Ascending aorta (tissue), 2 donors: ENCODE measurements around the gene NUDT7. TPM values are rescaled to one million over a fixed set of nuclear protein-coding genes. Genes with fewer than 3 reads are reported as not detected.

Experiments
- DNase-seq, 2 donors: peaks; one replicate each; pipeline ENCODE4 v3.0.0-alpha.2; 2019; ENCODE audit warnings: low spot score in 2 of 2
- H3K27ac ChIP-seq, 2 donors: fragments of 200-600 bp; sonication (generic); one replicate each; pipeline ENCODE4 v1.5.1; 2016 to 2017; ENCODE audit warnings: mild to moderate bottlenecking in 1 of 2
- H3K27me3 ChIP-seq: fragments of 200-600 bp; sonication (generic); one replicate; pipeline ENCODE4 v1.5.1; 2017
- H3K36me3 ChIP-seq, 2 donors: fragments of 200-600 bp; sonication (generic); one replicate each; pipeline ENCODE4 v1.5.1; 2016
- H3K4me1 ChIP-seq, 2 donors: fragments of 200-600 bp; sonication (generic); one replicate each; pipeline ENCODE4 v1.5.1; 2016 to 2017; ENCODE audit warnings: mild to moderate bottlenecking in 1 of 2
- H3K4me3 ChIP-seq, 2 donors: fragments of 200-600 bp; sonication (generic); one replicate each; pipeline ENCODE4 v1.5.1; 2016 to 2017; ENCODE audit warnings: mild to moderate bottlenecking in 1 of 2
- H3K9me3 ChIP-seq, 2 donors: fragments of 200-600 bp; sonication (generic); one replicate each; pipeline ENCODE4 v1.5.1; 2016
- intact Hi-C: fragments of 100-400 bp; cut with DNase I; formaldehyde crosslinking; loops from one replicate; pipeline ENCODE4 v1.15.1; 2023
- total RNA-seq: library from RNA; depleted of rRNA; stranded (reverse); fragments of >200 nt; gene quantifications from one replicate; pipeline ENCODE4 v1.1.0, GENCODE V29; 2016
- TF ChIP-seq, protein P1 (sequence below), 3 experiments: fragments of 200-600 bp in 2 of 3; fragments of 450-650 bp in 1 of 3; sonication (generic) in 2 of 3; IDR thresholded peaks; one replicate each; pipeline ENCODE4 v1.5.1; 2016 to 2019; ENCODE audit warnings: antibody characterized with exemption in 3 of 3, mild to moderate bottlenecking in 1 of 3, moderate library complexity in 1 of 3

NUDT7 gene
- total RNA-seq, 1 donor from 2014 or later, result not detected

- intact Hi-C loops, result no loop called here
- DNase-seq, result no peak
- no peaks in the 10 kb centered on the region for H3K27me3 ChIP-seq
- no peak overlapping the region for H3K4me3 ChIP-seq
- no peaks in the 10 kb centered on the region for H3K4me1 ChIP-seq
- no peaks in the 10 kb centered on the region for H3K9me3 ChIP-seq
- TF ChIP-seq, protein P1, sequence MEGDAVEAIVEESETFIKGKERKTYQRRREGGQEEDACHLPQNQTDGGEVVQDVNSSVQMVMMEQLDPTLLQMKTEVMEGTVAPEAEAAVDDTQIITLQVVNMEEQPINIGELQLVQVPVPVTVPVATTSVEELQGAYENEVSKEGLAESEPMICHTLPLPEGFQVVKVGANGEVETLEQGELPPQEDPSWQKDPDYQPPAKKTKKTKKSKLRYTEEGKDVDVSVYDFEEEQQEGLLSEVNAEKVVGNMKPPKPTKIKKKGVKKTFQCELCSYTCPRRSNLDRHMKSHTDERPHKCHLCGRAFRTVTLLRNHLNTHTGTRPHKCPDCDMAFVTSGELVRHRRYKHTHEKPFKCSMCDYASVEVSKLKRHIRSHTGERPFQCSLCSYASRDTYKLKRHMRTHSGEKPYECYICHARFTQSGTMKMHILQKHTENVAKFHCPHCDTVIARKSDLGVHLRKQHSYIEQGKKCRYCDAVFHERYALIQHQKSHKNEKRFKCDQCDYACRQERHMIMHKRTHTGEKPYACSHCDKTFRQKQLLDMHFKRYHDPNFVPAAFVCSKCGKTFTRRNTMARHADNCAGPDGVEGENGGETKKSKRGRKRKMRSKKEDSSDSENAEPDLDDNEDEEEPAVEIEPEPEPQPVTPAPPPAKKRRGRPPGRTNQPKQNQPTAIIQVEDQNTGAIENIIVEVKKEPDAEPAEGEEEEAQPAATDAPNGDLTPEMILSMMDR (IDR thresholded peaks at IDR 0.05), result no peak
- no peaks in the 10 kb centered on the region for H3K36me3 ChIP-seq
- no peak overlapping the region for H3K27ac ChIP-seq
These were observed 35.9 kb upstream of the NUDT7 start for GRCh38 chr16:77686385-77686784.

GRCh38 chr16:77689971-77690370 lies 32.3 kb upstream of the NUDT7 start:
- Histone ChIP-seq H3K27ac (no peak overlapping the region), H3K4me3 (no peak overlapping the region), H3K27me3 (no peaks in the 10 kb centered on the region), H3K9me3 (no peaks in the 10 kb centered on the region), H3K4me1 (no peaks in the 10 kb centered on the region), H3K36me3 (no peaks in the 10 kb centered on the region)
- no peak for DNase-seq
- intact Hi-C loops, result no loop called here
- TF ChIP-seq, protein P1 (IDR thresholded peaks at IDR 0.05), result no peak

DNA sequence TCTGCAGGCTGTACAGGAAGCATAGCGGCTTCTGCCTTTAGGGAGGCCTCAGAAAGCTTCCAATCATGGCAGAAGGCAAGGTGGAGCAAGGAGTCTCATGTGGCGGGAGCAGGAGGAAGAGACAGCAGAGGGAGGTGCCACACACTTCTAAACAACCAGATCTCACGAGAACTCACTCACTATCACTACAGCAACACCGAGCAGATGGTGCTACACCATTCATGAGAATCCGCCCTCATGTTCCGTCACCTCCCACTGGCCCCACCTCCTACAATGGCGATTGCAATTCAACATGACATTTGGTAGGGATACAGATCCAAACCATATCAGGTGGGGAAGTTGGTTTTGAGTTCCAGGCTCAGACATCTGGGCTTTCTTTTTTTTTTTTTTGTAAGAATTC lies 31.9 kb upstream of the NUDT7 start:
- H3K9me3 ChIP-seq, result no peaks in the 10 kb centered on the region
- H3K4me1 ChIP-seq, result no peaks in the 10 kb centered on the region
- intact Hi-C loops, result no loop called here

DNA sequence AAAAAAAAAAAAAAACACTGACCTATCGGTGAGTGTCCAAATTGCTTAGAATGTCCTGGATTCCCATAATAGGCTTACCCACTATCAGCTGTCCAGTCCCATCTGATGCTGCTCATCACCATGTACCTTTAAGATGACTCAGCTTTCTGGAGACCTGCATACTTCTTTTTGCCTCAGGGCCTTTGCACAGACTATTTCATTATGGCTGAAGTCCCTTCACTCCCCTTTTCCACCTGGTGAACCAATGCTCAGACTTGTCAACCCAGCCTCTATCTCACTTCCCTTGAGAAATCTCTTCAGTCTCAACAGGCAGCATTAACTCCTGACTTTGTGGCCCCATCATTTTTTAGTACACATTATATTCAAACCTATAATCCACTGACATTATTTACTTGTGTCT lies 29.7 kb upstream of the NUDT7 start:
- Histone ChIP-seq H3K27me3 (no peaks in the 10 kb centered on the region), H3K36me3 (no peaks in the 10 kb centered on the region), H3K4me3 (no peak overlapping the region), H3K9me3 (no peaks in the 10 kb centered on the region), H3K4me1 (no peaks in the 10 kb centered on the region), H3K27ac (no peak overlapping the region)
- TF ChIP-seq, protein P1 (IDR thresholded peaks at IDR 0.05), result no peak
- no peak for DNase-seq
- intact Hi-C loops, result no loop called here

More for the DNA sequence above, 31.9 kb upstream of the NUDT7 start:
- no peak for DNase-seq
- Histone ChIP-seq H3K27ac (no peak overlapping the region), H3K27me3 (no peaks in the 10 kb centered on the region), H3K4me3 (no peak overlapping the region), H3K36me3 (no peaks in the 10 kb centered on the region)
- TF ChIP-seq, protein P1 (IDR thresholded peaks at IDR 0.05), result no peak

GRCh38 chr16:77696149-77696548 lies 26.2 kb upstream of the NUDT7 start:
- no peak for DNase-seq
- no peak overlapping the region for H3K4me3 ChIP-seq
- intact Hi-C loops, result no loop called here
- no peak overlapping the region for H3K27ac ChIP-seq
- H3K27me3 ChIP-seq, result no peaks in the 10 kb centered on the region
- H3K4me1 ChIP-seq, result no peaks in the 10 kb centered on the region
- H3K36me3 ChIP-seq, result no peaks in the 10 kb centered on the region
- H3K9me3 ChIP-seq, result no peaks in the 10 kb centered on the region
- TF ChIP-seq, protein P1 (IDR thresholded peaks at IDR 0.05), result no peak

DNA sequence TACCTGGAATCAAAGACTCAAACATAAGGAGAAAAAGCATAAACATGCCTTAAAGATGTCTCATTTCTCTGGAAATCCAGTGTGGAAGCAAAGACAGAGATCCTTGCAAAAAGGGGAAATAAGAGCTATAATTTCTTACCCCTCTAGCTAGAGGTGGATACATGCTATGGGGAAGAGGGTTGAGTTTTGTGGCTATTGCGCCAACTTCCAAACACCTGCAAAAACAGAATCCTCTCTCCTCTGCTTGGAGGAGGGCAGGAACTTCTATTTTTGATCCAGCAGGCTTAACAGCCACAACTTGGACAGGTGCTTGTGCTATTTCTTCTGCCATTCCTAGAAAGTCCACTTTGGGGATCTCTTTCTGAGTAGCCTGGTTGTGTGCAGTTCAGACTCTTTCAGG lies 21.5 kb upstream of the NUDT7 start:
- Histone ChIP-seq H3K4me1 (no peaks in the 10 kb centered on the region), H3K27ac (no peak overlapping the region), H3K9me3 (no peaks in the 10 kb centered on the region), H3K4me3 (no peak overlapping the region), H3K36me3 (no peaks in the 10 kb centered on the region), H3K27me3 (no peaks in the 10 kb centered on the region)
- intact Hi-C loops, result no loop called here
- TF ChIP-seq, protein P1 (IDR thresholded peaks at IDR 0.05), result no peak
- no peak for DNase-seq
